DMS 273 (cell line): Measurements from ENCODE around the gene IKZF1.

ENCODE experiments used
- DNase-seq: peaks from one replicate; lab custom pipeline; 2025; ENCODE audit not compliant: unreplicated experiment; lab: John Stamatoyannopoulos, UW

IKZF1 gene

GRCh38 chr7:50304129-50304910 lies at the start of gene IKZF1:
TSS of gene IKZF1 (plus strand) at chr7:50304716. CDS start at chr7:50319062, 14,346 bp downstream.
- DNase-seq: peak; percentile 83

- DNase-seq: no peak
Measured at GRCh38 chr7:50261593-50261992, 42.9 kb upstream of the IKZF1 start.

- no peak for DNase-seq
Measured at GRCh38 chr7:50262446-50262845, 42.1 kb upstream of the IKZF1 start.

- DNase-seq: no peak
Measured at GRCh38 chr7:50262916-50263690, 41.4 kb upstream of the IKZF1 start.

GRCh38 chr7:50264908-50265307 lies 39.6 kb upstream of the IKZF1 start:
- DNase-seq: no peak

- no peak for DNase-seq
Measured at GRCh38 chr7:50265968-50266634, 38.4 kb upstream of the IKZF1 start.

GRCh38 chr7:50266635-50267386 lies 37.7 kb upstream of the IKZF1 start:
- no peak for DNase-seq

- no peak for DNase-seq
Measured at GRCh38 chr7:50267525-50268041, 36.9 kb upstream of the IKZF1 start.

GRCh38 chr7:50268223-50268622 lies 36.3 kb upstream of the IKZF1 start:
- no peak for DNase-seq

- DNase-seq: no peak
Measured at GRCh38 chr7:50268990-50269389, 35.5 kb upstream of the IKZF1 start.

- no peak for DNase-seq
Measured at GRCh38 chr7:50270531-50271018, 33.9 kb upstream of the IKZF1 start.

- DNase-seq: no peak
Measured at GRCh38 chr7:50272808-50273207, 31.7 kb upstream of the IKZF1 start.

GRCh38 chr7:50273301-50273700 lies 31.2 kb upstream of the IKZF1 start:
- no peak for DNase-seq

GRCh38 chr7:50273870-50274269 lies 30.6 kb upstream of the IKZF1 start:
- no peak for DNase-seq

- DNase-seq: no peak
Measured at GRCh38 chr7:50274361-50274760, 30.2 kb upstream of the IKZF1 start.

- DNase-seq: no peak
Measured at GRCh38 chr7:50275430-50275829, 29.1 kb upstream of the IKZF1 start.

- DNase-seq: no peak
Measured at GRCh38 chr7:50276483-50276882, 28.0 kb upstream of the IKZF1 start.

- no peak for DNase-seq
Measured at GRCh38 chr7:50278120-50278519, 26.4 kb upstream of the IKZF1 start.

GRCh38 chr7:50281680-50282445 lies 22.7 kb upstream of the IKZF1 start:
- no peak for DNase-seq
